H1 (cell line): ENCODE results near the gene ATP6V0A1. TPM values are rescaled to one million over a fixed set of nuclear protein-coding genes. Genes with fewer than 3 reads are reported as not detected.

ENCODE experiments used
- CTCF ChIA-PET: fragments of 300-600 bp; sonication (Branson Sonifier 250); formaldehyde crosslinking; loops from one replicate; lab custom pipeline; 2021; ENCODE audit not compliant: partially characterized antibody; lab: Charles Lee
- POLR2A ChIA-PET: fragments of 300-600 bp; sonication (Branson Sonifier 250); formaldehyde crosslinking; loops from one replicate; lab custom pipeline; 2021; ENCODE audit warnings: inconsistent platforms; ENCODE audit not compliant: partially characterized antibody; lab: Charles Lee
- DNase-seq, 2 experiments: peaks; one replicate each; pipeline versions ENCODE4 v3.0.0 to v3.0.0-alpha.2; 2010 to 2022; ENCODE audit warnings: low spot score in 2 of 2, low read depth in 1 of 2, mixed read lengths in 1 of 2
- FAIRE-seq: peaks from 2 replicates; lab custom pipeline; 2011; peaks lifted over from hg19 to GRCh38; lab: Jason Lieb, UNC
- H2AFZ ChIP-seq: 2 replicates; pipeline ENCODE4 v1.8.1; 2012; ENCODE audit warnings: low read length, inconsistent platforms
- H2AK5ac ChIP-seq: 2 replicates; pipeline ENCODE4 v1.6.1; 2013; ENCODE audit warnings: low read depth, low read length
- H2BK120ac ChIP-seq: replicated peaks from 2 replicates; pipeline ENCODE3; 2013; ENCODE audit warnings: low read depth, low read length, inconsistent platforms
- H2BK12ac ChIP-seq: 2 replicates; pipeline ENCODE4 v1.6.1; 2013; ENCODE audit warnings: low read depth, low read length
- H2BK15ac ChIP-seq: 2 replicates; pipeline ENCODE4 v1.6.1; 2013; ENCODE audit warnings: low read length
- H2BK20ac ChIP-seq: 2 replicates; pipeline ENCODE4 v1.6.1; 2013; ENCODE audit warnings: low read length
- H2BK5ac ChIP-seq: 2 replicates; pipeline ENCODE4 v1.6.1; 2013; ENCODE audit warnings: low read depth, low read length
- H3K14ac ChIP-seq: 2 replicates; pipeline ENCODE4 v1.6.1; 2013; ENCODE audit warnings: inconsistent platforms; ENCODE audit not compliant: insufficient read length
- H3K18ac ChIP-seq: 2 replicates; pipeline ENCODE4 v1.6.1; 2013; ENCODE audit warnings: low read length; ENCODE audit errors: extremely low read depth
- H3K23ac ChIP-seq: 2 replicates; pipeline ENCODE4 v1.6.1; 2013; ENCODE audit warnings: inconsistent platforms; ENCODE audit not compliant: insufficient read length
- H3K23me2 ChIP-seq: 2 replicates; pipeline ENCODE4 v1.6.1; 2013; ENCODE audit warnings: low read depth, low read length
- H3K27ac ChIP-seq: 2 replicates; pipeline ENCODE4 v1.6.1; 2011; ENCODE audit warnings: low read depth, low read length, inconsistent platforms
- H3K27me3 ChIP-seq, 4 experiments: replicated peaks in 1 of 4; 1 replicate in 1 of 4; 2 replicates in 3 of 4; pipeline versions ENCODE4 v1.6.1 to v1.8.1; 2011 to 2013; ENCODE audit warnings: low read length in 3 of 4, mild to moderate bottlenecking in 3 of 4, inconsistent platforms in 2 of 4, mixed read lengths in 2 of 4, moderate library complexity in 1 of 4; ENCODE audit not compliant: control insufficient read depth in 3 of 4, insufficient read depth in 3 of 4; ENCODE audit errors: extremely low read depth in 1 of 4
- H3K36me3 ChIP-seq, 4 experiments: 2 replicates each; pipeline versions ENCODE4 v1.6.1 to v1.8.1; 2011 to 2013; ENCODE audit warnings: mild to moderate bottlenecking in 4 of 4, low read length in 3 of 4, moderate library complexity in 2 of 4, control low read depth in 1 of 4, inconsistent platforms in 1 of 4; ENCODE audit not compliant: insufficient read depth in 4 of 4, control insufficient read depth in 2 of 4
- H3K4ac ChIP-seq: replicated peaks from 2 replicates; pipeline ENCODE3; 2013; ENCODE audit warnings: low read length, low read depth, mixed read lengths, inconsistent platforms; ENCODE audit not compliant: insufficient read length
- H3K4me1 ChIP-seq, 4 experiments: replicated peaks in 1 of 4; 1 replicate in 1 of 4; 2 replicates in 3 of 4; pipeline versions ENCODE4 v1.6.1 to v1.8.1; 2011 to 2013; ENCODE audit warnings: low read length in 3 of 4, inconsistent platforms in 2 of 4, mixed read lengths in 1 of 4; ENCODE audit not compliant: insufficient read depth in 4 of 4, control insufficient read depth in 3 of 4
- H3K4me2 ChIP-seq, 2 experiments: 2 replicates each; pipeline versions ENCODE4 v1.6.1 to v1.8.1; 2011 to 2013; ENCODE audit warnings: low read depth in 2 of 2, low read length in 2 of 2, control low read depth in 1 of 2, inconsistent platforms in 1 of 2, mild to moderate bottlenecking in 1 of 2; ENCODE audit not compliant: insufficient read depth in 1 of 2
- H3K4me3 ChIP-seq, 4 experiments: fragments of 200-600, 300-600 bp in 1 of 4; sonication (generic), shearing (Covaris generic), sonication (Bioruptor Twin) in 1 of 4; 2 replicates each; pipeline versions ENCODE4 v1.5.1 to v1.8.1; 2011 to 2016; ENCODE audit warnings: low read length in 4 of 4, low read depth in 3 of 4, control low read depth in 2 of 4, inconsistent platforms in 2 of 4, mild to moderate bottlenecking in 2 of 4, mixed read lengths in 1 of 4, moderate library complexity in 1 of 4; ENCODE audit not compliant: insufficient read depth in 2 of 4; ENCODE audit errors: extremely low read depth in 1 of 4
- H3K56ac ChIP-seq: replicated peaks from 2 replicates; pipeline ENCODE3; 2013; ENCODE audit warnings: low read depth, mild to moderate bottlenecking, mixed read lengths, low read length, inconsistent platforms; ENCODE audit not compliant: insufficient read length
- H3K79me1 ChIP-seq: 2 replicates; pipeline ENCODE4 v1.6.1; 2013; ENCODE audit warnings: low read depth, low read length, control low read depth
- H3K79me2 ChIP-seq, 2 experiments: 2 replicates each; pipeline versions ENCODE4 v1.6.1 to v1.8.1; 2012 to 2013; ENCODE audit warnings: low read length in 2 of 2, mild to moderate bottlenecking in 2 of 2, inconsistent platforms in 1 of 2; ENCODE audit not compliant: insufficient read depth in 2 of 2, control insufficient read depth in 1 of 2
- H3K9ac ChIP-seq, 4 experiments: replicated peaks in 1 of 4; 1 replicate in 1 of 4; 2 replicates in 3 of 4; pipeline versions ENCODE4 v1.6.1 to v1.8.1; 2011 to 2013; ENCODE audit warnings: low read depth in 3 of 4, low read length in 3 of 4, control low read depth in 2 of 4, mild to moderate bottlenecking in 2 of 4, moderate library complexity in 2 of 4, inconsistent platforms in 1 of 4; ENCODE audit errors: extremely low read depth in 1 of 4
- H3K9me3 ChIP-seq, 2 experiments: 2 replicates each; pipeline versions ENCODE4 v1.6.1 to v1.8.1; 2012 to 2013; ENCODE audit warnings: mild to moderate bottlenecking in 2 of 2, moderate library complexity in 2 of 2, control low read depth in 1 of 2, inconsistent platforms in 1 of 2, low read depth in 1 of 2, low read length in 1 of 2, mixed read lengths in 1 of 2; ENCODE audit not compliant: insufficient read depth in 2 of 2
- H4K20me1 ChIP-seq, 2 experiments: replicated peaks in 1 of 2; 2 replicates each; pipeline versions ENCODE3 to v1.8.1; 2011 to 2013; ENCODE audit warnings: inconsistent platforms in 2 of 2, low read length in 2 of 2, mild to moderate bottlenecking in 1 of 2; ENCODE audit not compliant: insufficient read depth in 2 of 2, control insufficient read depth in 1 of 2
- H4K5ac ChIP-seq: 2 replicates; pipeline ENCODE4 v1.6.1; 2013; ENCODE audit warnings: low read length, low read depth, mixed read lengths, inconsistent platforms; ENCODE audit not compliant: insufficient read length
- H4K8ac ChIP-seq: 2 replicates; pipeline ENCODE4 v1.8.0; 2013; ENCODE audit warnings: mild to moderate bottlenecking, moderate library complexity, low read length, inconsistent platforms; ENCODE audit not compliant: insufficient read depth; ENCODE audit errors: extremely low read depth
- H4K91ac ChIP-seq: replicated peaks from 2 replicates; pipeline ENCODE3; 2013; ENCODE audit warnings: low read length, mixed read lengths, inconsistent platforms; ENCODE audit not compliant: insufficient read length
- CBX5 ChIP-seq: fragments of 300-800, 300-1000 bp; sonication (generic); IDR thresholded peaks from 2 replicates; pipeline ENCODE4 v1.7.1; 2016; ENCODE audit warnings: antibody characterized with exemption, low read length, low read depth
- EGR1 ChIP-seq: IDR thresholded peaks from 2 replicates; pipeline ENCODE4 v1.6.1; 2011; ENCODE audit warnings: low read depth, low read length, borderline replicate concordance
- FOSL1 ChIP-seq: IDR thresholded peaks from 2 replicates; pipeline ENCODE4 v1.6.1; 2011; ENCODE audit warnings: mild to moderate bottlenecking, low read depth, low read length, moderate library complexity; ENCODE audit not compliant: insufficient read depth
- PHF8 ChIP-seq: fragments of 200-600 bp; sonication (generic); conservative IDR thresholded peaks from 2 replicates; pipeline ENCODE4 v1.7.1; 2012; ENCODE audit warnings: low read depth, mild to moderate bottlenecking, inconsistent platforms, low read length, moderate library complexity
- POLR2AphosphoS5 ChIP-seq: IDR thresholded peaks from 2 replicates; pipeline ENCODE4 v1.6.1; 2011; ENCODE audit warnings: low read depth, low read length
- SAP30 ChIP-seq: fragments of 300-600 bp; sonication (generic); IDR thresholded peaks from 2 replicates; pipeline ENCODE4 v1.7.1; 2012; ENCODE audit warnings: low read length, moderate library complexity, mild to moderate bottlenecking, inconsistent platforms; ENCODE audit not compliant: insufficient read depth, insufficient replicate concordance
- SIN3A ChIP-seq, 2 experiments: IDR thresholded peaks in 1 of 2; conservative IDR thresholded peaks in 1 of 2; 2 replicates each; pipeline ENCODE4 v1.6.1; 2011 to 2012; ENCODE audit warnings: low read length in 2 of 2, improper control_type of control experiment in 1 of 2, low read depth in 1 of 2, mild to moderate bottlenecking in 1 of 2
- SIX5 ChIP-seq: IDR thresholded peaks from 2 replicates; pipeline ENCODE4 v1.6.1; 2011; ENCODE audit warnings: mild to moderate bottlenecking, low read depth, low read length
- SP1 ChIP-seq: IDR thresholded peaks from 2 replicates; pipeline ENCODE4 v1.6.1; 2011; ENCODE audit warnings: low read depth, low read length
- SP2 ChIP-seq: IDR thresholded peaks from 2 replicates; pipeline ENCODE4 v1.6.1; 2012; ENCODE audit warnings: mild to moderate bottlenecking, low read length, inconsistent platforms
- SP4 ChIP-seq: IDR thresholded peaks from 2 replicates; pipeline ENCODE4 v1.6.1; 2012; ENCODE audit warnings: low read length, inconsistent platforms
- TAF1 ChIP-seq: IDR thresholded peaks from 2 replicates; pipeline ENCODE4 v1.6.1; 2011; ENCODE audit warnings: mild to moderate bottlenecking, low read depth, low read length
- ZNF274 ChIP-seq: IDR thresholded peaks from 2 replicates; pipeline ENCODE4 v1.7.0; 2012; ENCODE audit warnings: low read length, borderline replicate concordance; ENCODE audit errors: extremely low read depth
- WGBS, 2 experiments: shearing (Covaris generic) in 1 of 2; methylation state at CpG; one replicate each; pipeline versions ENCODE4 v1.1.6 to v1.1.7; 2013 to 2015; ENCODE audit warnings: low lambda C conversion rate in 2 of 2, mixed read lengths in 2 of 2, inconsistent platforms in 1 of 2, low coverage in 1 of 2, missing lambda C conversion rate in 1 of 2; ENCODE audit not compliant: insufficient replicate concordance in 2 of 2, insufficient coverage in 1 of 2, insufficient read length in 1 of 2; ENCODE audit errors: extremely low coverage in 1 of 2, missing lambda C conversion rate in 1 of 2; 5-methylcytosine and 5-hydroxymethylcytosine counted together
- polyA plus RNA-seq, 7 experiments: library from polyadenylated mRNA; depleted of rRNA in 3 of 7; stranded (reverse) in 5 of 7; unstranded in 2 of 7; fragments of >200 nt in 5 of 7; fragments of 200-250 nt in 2 of 7; gene quantifications; 1 replicate in 5 of 7; 2 replicates in 1 of 7; 4 replicates in 1 of 7; pipeline versions ENCODE4 v1.2.1 to v1.2.3, GENCODE V29; 2011 to 2013; ENCODE audit warnings: missing spikeins in 2 of 7, mixed read lengths in 2 of 7
- total RNA-seq: library from RNA; stranded (reverse); fragmentation: NEBNext Ultra II Directional; extraction: Animal tissue kit (Norgen Biotek cat#: 25700); gene quantifications from 2 replicates; pipeline ENCODE4 v1.2.1, GENCODE V29; 2021

Gene ATP6V0A1
- total and polyA plus RNA-seq, 2 of the 8 experiments (the other 6 are each of a cell fraction or from before 2014, with no cell fraction given): 55.3 to 63.4 TPM

GRCh38 chr17:42566215-42566882 is 107.7 kb downstream of the ATP6V0A1 start:
- no peak for DNase-seq
- Histone ChIP-seq H2BK120ac (no peak overlapping the region), H3K27me3 (no peaks in the 10 kb centered on the region), H3K23me2 (peaks cover 18% of the 10 kb centered on the region), H3K9ac (peak overlapping the region in 2 of 4 experiments; percentile 56 to 60; a peak in 4 of 7 replicates), H4K20me1 (peaks cover 0 to 1% of the 10 kb centered on the region in 2 experiments), H4K5ac (peak overlapping the region; percentile 37), H3K79me2 (peaks cover 9 to 22% of the 10 kb centered on the region in 2 experiments; a peak in 3 of 4 replicates), H3K4me1 (peaks cover 0 to 21% (median 9%) of the 10 kb centered on the region in 4 experiments; a peak in 5 of 7 replicates), H3K18ac (no peak overlapping the region), H3K56ac (no peak overlapping the region), H2BK15ac (no peak overlapping the region), H2AK5ac (no peak overlapping the region), H4K8ac (peak overlapping the region; percentile 82), H3K4me2 (peak overlapping the region; percentile 71 to 74), H3K9me3 (no peaks in the 10 kb centered on the region), H2AFZ (no peak overlapping the region), H3K79me1 (peaks cover 17% of the 10 kb centered on the region), H3K23ac (no peak overlapping the region), H2BK5ac (peak overlapping the region; percentile 92), H2BK12ac (peak overlapping the region; percentile 29), H4K91ac (peak overlapping the region; percentile 81), H3K4me3 (peak overlapping the region; percentile 44 to 81 (median 74); a peak in 7 of 8 replicates), H3K27ac (peak overlapping the region; percentile 45), H3K36me3 (peaks cover 15 to 35% (median 32%) of the 10 kb centered on the region in 4 experiments), H3K4ac (peak overlapping the region; percentile 71), H3K14ac (no peak overlapping the region), H2BK20ac (no peak overlapping the region)
- WGBS, 2 experiments: 67% methylated on average over 28 of the region's 28 CpGs; no CpG with 5 or more reads in 1 of the 2 experiments
- no peak for TF ChIP-seq POLR2AphosphoS5
- TF ChIP-seq PHF8: no peak
- TF ChIP-seq ZNF274: no peak
- no peak for TF ChIP-seq EGR1
- TF ChIP-seq SP4: no peak
- TF ChIP-seq SP1: no peak
- no peak for TF ChIP-seq SIX5
- no peak for TF ChIP-seq SP2
- TF ChIP-seq TAF1: no peak
- no peak for TF ChIP-seq SAP30
- no peak for TF ChIP-seq CBX5
- TF ChIP-seq SIN3A (conservative IDR thresholded peaks at IDR 0.05 in 1 of 2, IDR thresholded peaks at IDR 0.05 in 1 of 2; ENCODE audit: low read depth in 1 of 2, low read length in 2 of 2): no peak
- TF ChIP-seq FOSL1: no peak
- ChIA-PET POLR2A (interaction anchor here (0.8 to 8.1 kb wide), 7 partner anchors 10 to 411 kb away, joined by 3 to 74 read pairs (median 6); partner anchors contain the start of genes HSD17B1, PLEKHH3, PSMC3IP and RETREG3), CTCF (interaction anchor here (1.0 to 3.9 kb wide), 5 partner anchors 11 to 48 kb away, joined by 3 to 22 read pairs (median 4); partner anchors contain the start of genes HSD17B1 and PSMC3IP)
- no peak for FAIRE-seq
